Activated CD8-positive, alpha-beta memory T cell treated with anti-CD3 and anti-CD28 coated beads, Interleukin-2, amount 50 U/mL, for 1 hour (primary cell): ENCODE results near the gene CRISPLD2.
A peak's percentile ranks its signal among the peaks of the same experiment; 100 is the strongest.

Experiments used
- DNase-seq: peaks from one replicate; pipeline ENCODE4 v3.0.0-alpha.2; 2020; ENCODE audit errors: extremely low read depth

CRISPLD2 gene

DNA sequence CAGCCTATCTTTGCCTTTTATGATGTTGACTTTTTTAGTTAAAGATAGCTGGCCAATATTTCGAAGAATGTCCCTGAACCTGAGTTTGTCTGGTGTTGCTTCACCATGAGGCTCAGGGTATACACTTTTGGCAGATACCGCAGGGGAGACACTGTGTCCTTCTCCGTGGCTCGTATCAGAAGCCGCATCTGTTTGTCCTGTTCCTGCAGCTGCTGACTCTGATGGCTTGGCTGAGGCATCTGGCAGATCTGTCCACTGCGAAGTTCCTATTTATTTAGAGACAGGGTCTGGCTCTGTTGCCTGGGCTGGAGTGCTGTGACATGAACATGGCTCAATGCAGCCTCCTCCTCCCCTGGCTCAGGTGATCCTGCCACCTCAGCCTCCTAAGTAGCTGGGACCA is 93.5 kb downstream of the CRISPLD2 start:
- DNase-seq: no peak

DNA sequence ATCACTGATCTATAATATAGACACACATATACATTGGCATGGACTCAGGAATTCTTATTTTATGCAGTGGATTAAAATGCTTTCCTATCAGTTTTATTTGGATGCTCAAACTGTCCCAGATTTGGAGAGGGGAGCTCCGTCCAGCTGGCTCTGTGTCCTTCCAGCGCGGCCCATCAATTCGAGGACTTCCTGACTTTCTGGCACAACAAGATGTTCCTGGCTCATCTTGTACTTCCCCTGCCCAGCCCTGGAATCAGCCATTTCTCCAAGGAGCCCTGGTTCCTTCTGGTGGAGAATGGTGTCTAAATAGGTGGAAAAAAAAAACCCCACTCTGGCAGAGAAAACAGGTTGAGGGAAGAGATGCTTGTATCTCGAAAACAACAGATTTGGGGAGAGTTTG is 94.5 kb downstream of the CRISPLD2 start:
- no peak for DNase-seq

DNA sequence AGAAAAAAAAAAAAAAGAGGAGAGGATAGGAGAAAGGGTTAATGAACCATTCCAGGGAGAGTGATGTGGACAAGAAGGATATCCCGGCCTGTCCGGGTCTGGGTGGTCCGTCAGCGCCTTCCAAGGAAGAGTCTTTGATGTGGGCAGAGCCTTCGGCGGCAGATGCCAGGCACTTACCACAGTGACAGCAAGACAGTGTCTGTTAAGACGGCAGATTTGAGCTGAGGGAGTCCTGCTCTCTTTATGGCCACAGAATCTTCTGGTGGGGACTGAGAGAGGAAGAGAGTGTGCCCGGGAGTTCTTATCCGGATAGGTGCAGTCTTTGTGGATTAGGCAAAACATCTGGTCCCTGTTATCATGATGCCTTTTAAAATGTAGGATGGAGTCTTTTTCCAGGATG is 96.4 kb downstream of the CRISPLD2 start:
- DNase-seq: no peak

DNA sequence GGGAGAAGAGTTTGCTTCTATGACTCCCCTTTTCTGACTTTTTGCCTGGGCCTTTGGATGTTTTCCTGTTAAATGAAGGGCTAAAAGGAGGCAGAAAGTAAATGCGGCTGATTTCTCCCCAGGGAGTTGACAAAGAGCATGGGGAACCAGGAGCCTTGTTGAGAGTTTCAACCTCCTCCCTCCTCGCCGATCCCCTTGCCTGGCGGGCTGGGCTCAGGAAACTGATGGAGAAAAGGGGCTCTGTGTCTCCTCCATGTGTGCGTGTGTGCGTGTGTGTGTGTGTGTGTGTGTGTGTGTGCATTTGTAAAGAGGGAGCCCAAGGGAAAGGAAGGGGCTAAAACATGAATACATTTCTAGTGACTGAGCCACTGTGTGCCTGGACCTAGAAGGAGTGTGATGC is 97.1 kb downstream of the CRISPLD2 start:
- DNase-seq: no peak

DNA sequence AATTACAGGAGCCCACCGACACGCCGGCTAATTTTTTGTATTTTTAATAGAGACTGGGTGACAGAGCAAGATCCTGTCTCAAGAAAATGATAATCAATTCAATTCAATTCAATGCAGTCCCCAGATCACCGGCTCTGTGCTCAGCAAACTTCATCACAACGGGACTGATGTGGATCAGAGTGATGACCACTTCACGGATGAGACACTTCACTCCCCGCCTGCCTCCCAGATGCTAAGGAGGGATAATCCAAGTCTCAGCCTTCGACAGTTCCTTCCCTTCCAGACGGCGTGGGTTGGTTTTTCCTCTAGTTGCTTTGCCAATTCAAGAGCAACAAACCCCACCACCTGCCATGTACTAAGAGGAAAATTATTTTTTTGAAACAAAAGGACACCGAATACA is 97.7 kb downstream of the CRISPLD2 start:
- no peak for DNase-seq

DNA sequence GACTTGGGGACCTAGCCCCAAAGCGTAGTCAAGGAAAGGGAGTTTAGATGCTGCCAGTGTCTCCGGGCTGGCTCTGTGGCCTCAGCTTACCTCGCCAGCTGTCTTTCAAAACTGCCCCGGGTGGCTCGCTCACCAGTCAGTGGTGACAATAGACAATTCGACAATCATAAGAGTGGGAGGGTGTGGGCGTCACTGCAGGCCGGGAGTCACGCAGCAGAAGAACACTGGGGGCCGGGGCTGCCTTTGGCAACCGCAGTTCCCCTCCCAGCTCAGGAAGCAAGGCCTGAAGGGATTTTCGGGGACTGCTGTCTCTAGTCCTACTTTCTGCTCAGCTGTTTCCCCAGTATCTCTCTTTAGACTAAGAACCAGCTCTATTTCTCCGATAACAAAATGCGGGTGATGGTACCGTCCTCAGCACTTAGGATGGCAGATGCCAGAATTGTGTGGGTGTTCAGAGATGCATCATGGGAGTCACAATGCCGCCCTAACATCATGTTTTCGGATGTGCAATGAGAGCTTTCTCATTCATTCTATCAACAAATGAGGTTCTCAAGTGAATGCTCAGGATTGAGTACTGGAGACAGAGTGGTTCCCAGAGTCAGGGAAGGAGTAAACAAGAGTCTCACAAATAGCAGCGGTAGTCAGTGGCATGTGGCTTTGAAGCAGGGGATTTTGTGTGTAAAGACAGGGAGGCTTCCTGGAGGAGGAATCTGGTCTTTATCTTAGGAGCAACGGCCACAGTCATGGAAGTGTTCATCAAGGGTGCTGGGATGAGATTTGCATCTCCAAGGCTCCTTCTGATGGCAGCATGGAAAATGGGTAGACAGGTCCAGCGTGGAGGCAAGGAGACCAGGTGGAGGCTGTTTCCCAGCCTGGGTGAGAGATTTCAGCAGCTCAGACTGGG is 98.5 kb downstream of the CRISPLD2 start:
- no peak for DNase-seq

DNA sequence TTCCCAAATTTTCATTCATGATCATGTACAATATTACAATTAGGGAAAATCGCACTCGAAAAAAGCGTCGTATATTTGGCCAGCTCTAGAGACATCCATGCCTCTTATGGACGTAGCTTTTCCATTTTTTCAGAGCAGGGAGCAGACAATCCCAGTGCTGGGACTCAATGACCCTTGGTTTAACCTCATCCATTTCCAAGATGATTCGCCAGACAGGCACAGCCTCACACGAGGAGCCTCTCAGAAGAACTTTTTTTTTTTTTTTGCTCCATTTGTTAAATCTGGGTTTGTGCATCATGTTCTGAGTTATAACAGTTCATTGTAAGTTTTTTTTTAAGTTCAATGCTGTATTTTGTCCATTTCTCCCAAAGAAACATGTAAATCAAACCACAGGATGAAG is 99.5 kb downstream of the CRISPLD2 start:
- DNase-seq: no peak

DNA sequence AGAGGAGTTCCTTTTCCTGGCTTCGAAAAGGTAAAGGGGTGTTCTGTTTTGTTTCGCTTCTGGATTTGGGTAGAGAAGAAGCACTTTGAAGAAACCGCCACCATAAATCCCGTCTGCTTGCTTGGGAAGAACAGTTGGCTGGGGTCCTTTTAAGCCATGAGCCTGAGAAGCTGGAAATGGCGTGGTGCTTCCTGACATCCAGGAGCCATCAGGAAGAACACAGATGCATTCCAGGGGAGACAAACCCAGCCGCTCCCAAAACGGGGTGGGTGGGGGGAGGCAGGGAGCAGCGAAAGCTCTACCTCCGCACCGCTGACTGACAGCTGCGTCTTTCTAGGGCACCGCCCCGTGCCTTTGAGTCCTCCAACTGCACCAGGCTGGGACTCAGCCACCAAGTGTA is 99.9 kb downstream of the CRISPLD2 start:
- no peak for DNase-seq

DNA sequence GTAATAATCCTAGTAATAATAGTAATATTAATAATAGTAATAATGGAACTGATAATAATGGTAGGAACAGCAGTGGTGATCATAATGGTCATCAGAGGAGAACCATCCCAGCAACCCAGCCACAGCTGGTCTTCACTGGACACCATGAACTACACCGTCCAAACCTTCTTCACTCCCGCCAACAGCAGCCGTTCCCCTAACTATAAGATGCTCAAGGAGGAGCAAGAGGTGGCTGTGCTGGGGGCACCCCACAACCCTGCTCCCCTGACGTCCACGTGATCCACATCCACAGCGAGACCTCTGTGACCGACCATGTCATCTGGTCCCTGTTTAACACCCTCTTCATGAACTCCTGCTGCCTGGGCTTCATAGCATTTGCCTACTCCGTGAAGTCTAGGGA is 100.5 kb downstream of the CRISPLD2 start:
- no peak for DNase-seq

DNA sequence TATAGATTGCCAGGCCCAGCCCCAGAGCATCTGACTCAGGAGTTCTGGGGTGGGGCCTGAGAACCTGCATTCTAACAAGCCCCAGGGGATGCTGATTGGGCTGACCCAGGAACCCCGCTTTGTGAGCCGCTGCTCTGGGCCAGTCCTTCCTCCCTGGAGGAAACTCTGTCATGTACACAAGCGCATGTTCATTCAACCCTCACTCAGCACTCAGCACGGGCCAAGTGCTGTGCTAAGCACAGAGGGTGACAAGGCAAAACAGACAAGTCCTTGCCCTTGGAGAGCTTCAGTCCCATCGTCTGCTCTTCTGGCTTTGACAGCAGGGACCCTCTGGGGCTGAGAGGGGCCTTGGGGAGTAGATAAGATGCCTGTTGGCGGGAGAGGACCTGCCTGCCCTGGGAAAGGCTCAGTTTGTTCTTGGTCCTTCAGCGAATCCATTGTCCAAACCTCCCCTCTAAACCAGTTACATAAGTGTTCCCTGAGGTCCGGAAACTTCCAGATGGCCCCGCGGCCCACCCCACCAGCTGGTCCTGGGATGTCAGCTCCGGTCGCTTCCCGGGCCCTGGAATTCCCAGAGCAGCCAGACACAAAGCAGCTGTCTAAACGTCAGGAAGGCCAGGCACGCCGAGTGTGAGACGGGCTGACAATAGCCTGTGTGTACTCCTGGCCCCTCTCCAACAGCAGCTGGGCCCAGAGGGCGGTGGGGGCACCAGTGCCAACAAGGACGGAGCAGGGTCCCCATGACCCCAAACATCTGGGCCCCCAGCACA is 102.8 kb downstream of the CRISPLD2 start:
- DNase-seq: no peak

DNA sequence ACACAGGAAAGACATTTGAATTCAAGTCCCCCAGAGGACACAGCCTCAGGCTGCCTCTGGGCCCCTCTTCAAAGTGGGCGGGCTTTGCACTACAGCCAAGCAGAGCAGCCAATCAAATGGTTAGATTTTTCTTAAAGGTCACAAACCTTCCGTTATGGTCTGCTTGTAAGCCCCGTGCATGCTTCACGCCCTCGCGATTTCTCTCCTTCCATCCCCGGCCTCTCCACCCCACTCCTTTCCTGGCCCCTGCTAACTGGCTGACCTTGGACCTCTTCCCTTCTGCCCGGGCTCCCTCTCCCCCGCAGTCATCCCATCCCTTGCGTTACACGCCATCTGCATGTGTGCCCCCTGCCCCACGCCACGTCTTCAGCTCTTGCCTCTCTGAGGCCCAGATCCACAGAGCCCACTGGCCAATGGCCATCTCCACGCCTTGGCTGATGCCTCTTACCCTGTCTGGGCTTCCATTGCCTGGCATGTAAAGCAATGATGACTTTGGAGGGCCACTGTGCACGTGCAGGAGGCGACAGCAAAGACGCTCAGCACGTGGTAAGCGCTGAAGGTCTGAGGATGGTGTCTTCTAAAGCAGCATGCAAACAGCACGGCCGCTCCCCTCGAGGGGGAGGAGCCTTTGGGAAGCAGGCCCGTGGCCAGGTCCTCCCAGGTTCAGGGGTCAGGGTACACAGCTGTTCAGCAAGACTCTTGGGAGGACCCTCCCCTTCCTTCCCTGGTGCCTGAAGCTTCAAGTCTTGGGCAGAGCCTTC is 104.7 kb downstream of the CRISPLD2 start:
- no peak for DNase-seq

DNA sequence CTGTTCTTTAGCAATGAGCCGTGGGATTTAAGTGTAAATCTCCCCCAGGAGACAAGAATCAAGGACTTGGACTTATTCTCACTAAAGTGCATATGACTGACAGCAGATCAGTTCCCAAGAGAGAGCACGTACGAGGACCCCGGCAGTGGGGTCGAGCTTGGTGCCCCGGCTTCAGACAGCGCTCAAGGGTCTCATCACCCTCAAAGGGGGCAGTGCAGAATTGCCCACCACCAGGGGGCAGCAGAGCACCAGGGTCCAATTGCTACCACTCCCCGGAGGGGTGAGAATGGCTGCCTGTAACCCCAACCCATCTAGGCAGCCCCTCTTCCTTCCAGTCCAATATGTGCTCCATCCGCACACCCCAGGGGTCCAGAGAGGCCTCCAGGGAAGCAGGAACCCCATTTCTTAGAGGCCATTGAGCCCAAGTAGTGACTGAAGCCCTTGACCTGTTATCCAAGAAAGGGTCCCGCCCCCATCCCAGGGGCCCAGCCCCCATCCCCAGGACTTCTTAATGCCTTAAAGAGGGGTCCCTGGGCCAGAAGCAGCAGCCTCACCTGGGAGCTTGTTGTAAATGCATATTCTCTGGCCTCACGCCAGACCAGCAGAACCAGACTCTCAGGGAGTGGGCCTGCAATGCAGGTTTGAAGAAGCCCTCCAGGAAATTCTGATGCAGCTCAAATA is 105.4 kb downstream of the CRISPLD2 start:
- DNase-seq: peak; percentile 19

DNA sequence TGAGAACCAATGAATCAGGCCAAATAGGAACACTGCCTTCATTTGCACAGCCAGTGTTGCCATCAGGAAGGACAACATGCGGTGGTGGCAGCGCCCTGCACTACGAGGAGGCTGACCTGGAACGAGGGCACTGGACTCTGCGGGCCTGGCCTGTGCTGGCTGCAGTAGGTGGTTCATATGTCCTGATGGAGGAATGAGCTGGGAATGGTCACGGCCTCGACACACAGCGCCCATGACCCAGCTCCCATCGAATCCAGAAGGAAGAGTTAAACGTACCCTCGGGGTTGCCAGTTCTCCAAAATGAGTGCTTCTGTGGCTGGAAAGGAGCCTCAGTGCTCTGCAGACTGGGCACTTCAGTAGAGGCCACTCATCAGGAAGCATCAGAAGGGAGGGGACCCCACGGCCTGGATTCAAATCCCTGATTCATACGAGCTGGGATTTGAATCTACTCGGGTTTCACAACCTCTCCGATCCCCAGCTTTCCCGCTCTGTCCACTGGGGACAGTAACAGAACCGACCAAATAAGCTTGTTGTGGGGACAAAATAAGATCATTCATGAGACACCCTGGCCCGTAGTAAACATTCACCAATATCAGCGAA is 106.1 kb downstream of the CRISPLD2 start:
- no peak for DNase-seq

DNA sequence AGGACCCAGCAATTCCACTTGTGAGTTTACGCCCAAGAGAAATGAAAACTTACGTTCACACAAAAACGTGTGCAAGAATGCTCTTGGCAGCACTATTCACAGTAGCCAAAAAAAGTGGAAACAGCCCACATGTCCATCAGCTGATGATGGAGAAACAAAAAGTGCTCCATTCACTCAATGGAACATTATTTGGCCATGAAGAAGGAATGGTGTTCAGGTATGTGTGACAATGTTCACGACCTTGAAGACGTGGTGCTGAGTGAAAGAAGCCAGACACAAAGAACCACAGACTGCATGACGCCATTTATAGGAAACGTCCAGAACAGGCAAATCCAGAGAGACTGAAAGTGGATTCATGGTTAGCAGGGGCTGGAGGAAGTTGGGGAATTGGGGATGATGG is 106.7 kb downstream of the CRISPLD2 start:
- DNase-seq: no peak

DNA sequence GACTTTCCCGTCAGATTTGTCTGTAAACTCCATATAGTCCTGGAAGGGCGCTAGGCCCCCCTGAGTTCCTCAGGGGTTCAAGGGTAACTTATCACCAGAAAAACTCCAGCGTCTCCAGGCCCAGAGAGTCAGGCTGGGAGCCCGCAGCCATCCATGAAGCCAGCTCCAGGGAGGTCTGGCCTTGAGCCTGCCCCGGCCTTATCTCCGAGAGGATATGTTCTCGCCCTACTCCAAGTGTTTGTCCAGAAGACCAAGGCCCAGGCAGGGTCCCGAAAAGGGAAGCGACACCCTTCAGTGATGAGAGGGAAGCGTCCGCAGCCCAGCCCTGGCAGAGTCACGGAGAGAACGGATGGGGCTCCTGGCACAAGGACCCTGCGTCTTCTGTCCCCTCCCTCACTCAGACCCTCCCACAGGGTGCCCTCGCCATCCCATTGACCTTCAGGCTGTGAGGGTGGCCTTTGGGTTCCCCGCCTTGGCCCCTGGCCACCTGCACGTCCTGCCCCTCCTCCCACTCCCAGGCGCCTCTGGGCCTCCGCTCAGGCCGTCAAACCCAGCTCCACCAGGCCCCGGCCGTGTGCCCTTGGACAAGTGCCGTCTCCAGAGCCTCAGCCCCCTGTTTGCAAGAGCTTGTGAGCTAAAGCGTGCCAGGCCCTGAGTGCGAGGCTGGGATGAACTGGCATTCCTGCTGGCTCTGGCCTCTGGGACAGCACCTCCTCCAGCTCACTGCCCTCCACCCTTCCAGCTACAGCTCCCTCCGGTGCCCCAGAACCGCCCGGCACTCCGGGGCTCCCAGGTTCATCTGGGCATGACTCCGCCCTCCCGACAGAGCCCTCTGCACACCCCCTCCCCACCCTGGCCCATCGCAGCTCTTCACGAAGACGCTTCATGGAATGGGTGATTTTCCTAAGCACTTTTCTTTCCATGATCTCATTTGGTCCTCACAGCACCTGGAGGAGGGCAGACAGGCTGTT is 108.1 kb downstream of the CRISPLD2 start:
- DNase-seq: no peak

DNA sequence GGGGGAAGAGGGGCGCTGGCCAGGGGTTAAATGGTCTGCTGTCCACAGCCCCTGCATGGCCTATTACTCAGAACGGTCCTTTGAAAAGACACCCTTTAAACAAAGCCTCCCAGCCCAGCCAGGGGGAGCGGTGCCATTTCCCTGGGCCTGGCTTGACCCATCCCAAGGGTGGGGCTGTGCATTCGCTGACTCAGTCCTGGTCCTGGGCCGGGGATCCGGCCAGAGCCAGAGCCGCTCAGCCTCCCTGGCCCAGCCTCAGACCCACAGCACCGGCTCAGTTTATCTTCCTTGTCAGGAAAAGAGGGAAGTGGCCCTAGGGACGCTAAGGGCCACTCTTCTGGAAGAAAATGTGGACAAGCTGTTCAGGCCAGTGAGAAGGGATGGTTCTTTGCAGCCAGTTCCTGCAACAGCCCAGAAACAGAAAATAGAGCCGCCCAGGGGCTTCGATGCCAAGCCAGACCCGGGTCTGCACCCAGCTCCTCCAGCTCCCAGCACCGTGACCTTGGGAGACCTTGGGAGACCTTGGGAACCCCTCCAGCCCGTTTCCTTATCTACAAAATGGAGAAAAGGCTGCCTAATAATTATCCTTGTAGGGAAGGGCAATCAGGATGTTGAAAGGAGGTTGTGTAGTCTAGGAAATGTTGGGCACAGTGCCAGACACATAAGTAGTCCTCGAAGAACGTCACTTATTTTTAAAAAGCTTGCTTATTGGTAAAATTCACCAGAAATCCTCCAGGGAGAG is 109.1 kb downstream of the CRISPLD2 start:
- no peak for DNase-seq

DNA sequence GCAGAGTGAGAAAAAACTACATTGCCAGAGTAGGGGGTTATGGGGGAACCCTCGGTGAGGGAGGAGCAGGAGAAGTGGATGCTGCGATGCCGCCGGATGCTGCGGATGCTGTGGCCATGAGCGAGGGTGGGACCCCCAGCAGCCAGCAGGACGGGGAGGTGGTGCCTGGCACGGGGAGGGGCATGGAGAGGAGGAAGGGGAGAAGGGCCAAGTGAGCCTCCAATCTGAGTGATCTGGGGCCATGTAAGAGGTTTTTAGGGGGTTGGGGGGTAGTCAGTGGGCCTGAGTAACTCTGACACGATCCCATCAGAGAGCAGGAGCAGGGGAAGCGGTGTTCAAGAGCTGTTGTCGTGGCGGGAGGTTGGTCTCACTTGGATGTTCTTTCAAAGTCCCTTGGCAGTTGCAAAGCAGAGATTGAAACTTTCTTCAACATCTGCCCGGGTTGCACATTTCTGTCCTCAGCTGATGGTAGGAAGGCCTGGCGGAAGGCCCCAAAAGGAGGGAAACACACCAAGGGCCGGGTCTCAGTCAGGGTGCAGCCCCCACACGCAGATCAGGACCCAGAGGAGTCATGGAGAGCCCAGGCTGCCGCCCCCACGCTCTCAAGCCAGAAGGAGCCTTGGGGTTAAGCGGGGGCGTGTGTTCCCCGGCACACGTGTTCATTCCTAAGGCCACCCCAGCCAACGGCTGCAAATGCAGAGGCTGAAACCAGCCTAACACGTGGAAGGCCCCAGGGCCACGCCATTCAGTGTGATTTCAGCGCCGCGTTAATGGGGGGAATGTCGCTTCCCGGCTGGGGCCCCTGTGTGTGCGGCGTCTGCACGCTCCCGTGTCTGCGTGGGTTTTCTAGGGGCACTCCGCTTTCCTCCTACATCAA is 109.9 kb downstream of the CRISPLD2 start:
- no peak for DNase-seq

DNA sequence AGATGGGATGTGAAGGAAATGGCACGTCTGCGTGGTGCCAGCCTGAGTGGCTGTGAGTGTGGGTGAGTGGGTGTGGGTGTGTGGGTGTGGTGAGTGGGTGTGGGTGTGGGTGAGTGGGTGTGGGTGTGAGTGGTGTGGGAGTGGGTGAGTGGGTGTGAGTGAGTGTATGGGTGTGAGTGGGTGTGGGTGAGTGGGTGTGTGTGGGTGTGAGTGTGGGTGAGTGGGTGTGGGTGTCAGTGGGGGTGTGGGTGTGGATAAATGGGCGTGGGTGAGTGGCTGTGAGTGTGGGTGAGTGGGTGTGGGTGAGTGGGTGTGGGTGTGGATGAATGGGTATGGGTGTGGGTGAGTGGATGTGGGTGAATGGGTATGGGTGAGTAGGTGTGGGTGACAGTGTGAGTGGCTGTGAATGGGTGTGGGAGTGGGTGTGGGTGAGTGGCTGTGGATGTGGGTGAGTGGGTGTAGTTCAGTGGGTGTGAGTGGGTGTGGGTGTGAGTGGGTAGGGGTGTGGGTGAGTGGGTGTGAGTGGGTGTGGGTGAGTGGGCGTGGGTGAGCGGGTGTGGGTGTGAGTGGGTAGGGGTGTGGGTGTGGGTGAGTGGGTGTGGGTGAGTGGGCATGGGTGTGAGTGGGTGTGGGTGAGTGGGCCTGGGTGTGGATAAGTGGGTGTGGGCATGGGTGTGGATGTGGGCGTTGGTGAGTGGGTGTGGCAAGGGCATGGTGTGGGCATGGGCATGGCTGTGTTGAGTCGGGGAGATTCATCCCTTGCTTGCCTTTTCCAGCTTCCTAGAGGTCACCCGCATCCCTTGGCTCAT is 110.7 kb downstream of the CRISPLD2 start:
- no peak for DNase-seq
